Lung (tissue), 12 donors: ENCODE data around the gene BEAN1. TPM values are rescaled to one million over a fixed set of nuclear protein-coding genes. Genes with fewer than 3 reads are reported as not detected.

Experiments used
- ATAC-seq: fragments of 200-7000 bp; cut with Tn5 transposase; one replicate; pipeline ENCODE4 v1.9.1; 2020; ENCODE audit warnings: moderate number of reproducible peaks; ENCODE audit not compliant: insufficient read depth, low FRiP score
- DNase-seq, 3 donors: peaks; one replicate each; pipeline ENCODE4 v3.0.0-alpha.2; 2013 to 2017
- H3K27ac ChIP-seq, 2 donors: one replicate each; pipeline ENCODE4 v1.5.1; 2013; ENCODE audit warnings: mild to moderate bottlenecking in 2 of 2, moderate library complexity in 2 of 2, control low read depth in 1 of 2, inconsistent platforms in 1 of 2, low read depth in 1 of 2, low read length in 1 of 2
- H3K27me3 ChIP-seq, 3 donors: one replicate each; pipeline ENCODE4 v1.5.1; 2013; ENCODE audit warnings: low read length in 2 of 3; ENCODE audit not compliant: control insufficient read depth in 3 of 3, insufficient read depth in 3 of 3
- H3K36me3 ChIP-seq, 4 donors: one replicate each; pipeline ENCODE4 v1.5.1; 2013; ENCODE audit warnings: low read length in 4 of 4, mild to moderate bottlenecking in 1 of 4, moderate library complexity in 1 of 4; ENCODE audit not compliant: control insufficient read depth in 4 of 4, insufficient read depth in 4 of 4
- H3K4me1 ChIP-seq, 5 donors: one replicate each; pipeline ENCODE4 v1.5.1; 2013; ENCODE audit warnings: low read length in 5 of 5, mild to moderate bottlenecking in 2 of 5, moderate library complexity in 1 of 5; ENCODE audit not compliant: control insufficient read depth in 5 of 5, insufficient read depth in 5 of 5
- H3K4me3 ChIP-seq: one replicate; pipeline ENCODE4 v1.5.1; 2013; ENCODE audit warnings: mild to moderate bottlenecking, control low read depth, moderate library complexity
- H3K9ac ChIP-seq, 2 donors: one replicate each; pipeline ENCODE4 v1.5.1; 2013; ENCODE audit warnings: low read length in 2 of 2, control low read depth in 1 of 2; ENCODE audit not compliant: insufficient read depth in 1 of 2
- H3K9me3 ChIP-seq, 4 donors: one replicate each; pipeline ENCODE4 v1.5.1; 2013; ENCODE audit warnings: low read length in 3 of 4, mild to moderate bottlenecking in 1 of 4, moderate library complexity in 1 of 4; ENCODE audit not compliant: control insufficient read depth in 4 of 4, insufficient read depth in 3 of 4
- CTCF ChIP-seq: IDR thresholded peaks from 2 replicates; pipeline ENCODE4 v1.5.1; 2012; ENCODE audit warnings: mild to moderate bottlenecking; ENCODE audit errors: control extremely low read depth, extremely low read depth
- WGBS, 2 donors: extraction: QIAGEN DNeasy Blood & Tissue Kit; methylation state at CpG; one replicate each; pipeline ENCODE4 v1.1.7; 2013; 5-methylcytosine and 5-hydroxymethylcytosine counted together
- polyA plus RNA-seq, 2 donors: library from polyadenylated mRNA; stranded (reverse); fragments of 200-250 nt; gene quantifications; one replicate each; pipeline ENCODE4 v1.2.1, GENCODE V29; 2013
- total RNA-seq, 2 donors: library from RNA; depleted of rRNA in 1 of 2; stranded (reverse); fragments of >200 nt in 1 of 2; gene quantifications; one replicate each; pipeline ENCODE4 v1.2.1, GENCODE V29; 2014 to 2021
- donor health status: control.
- donor health status: control.
- donor health status: Bipolar disorder and iron deficiency.
- donor health status: healthy.
- donor health status: DM: yes; HTN: yes; CAD: no.

The BEAN1 gene
- total and polyA plus RNA-seq, 4 donors = 0.16 to 3.2 (median 0.25) TPM

- TF ChIP-seq CTCF = no peak
- DNase-seq = no peak
- peaks cover 0 to 3% (median 0%) of the 10 kb centered on the region in 4 donors for H3K9me3 ChIP-seq
- no peak overlapping the region for H3K4me3 ChIP-seq
- no peak overlapping the region for H3K27ac ChIP-seq
- no peaks in the 10 kb centered on the region for H3K36me3 ChIP-seq
- no peak overlapping the region for H3K9ac ChIP-seq
- 91 to 97% methylated on average over 3 of the region's 3 CpGs for WGBS, 2 donors
- no peak for ATAC-seq
- no peaks in the 10 kb centered on the region for H3K27me3 ChIP-seq
- H3K4me1 ChIP-seq = peaks cover 0 to 16% (median 0%) of the 10 kb centered on the region in 5 donors
These were observed 47.5 kb upstream of the BEAN1 start for GRCh38 chr16:66379571-66379941.

DNA sequence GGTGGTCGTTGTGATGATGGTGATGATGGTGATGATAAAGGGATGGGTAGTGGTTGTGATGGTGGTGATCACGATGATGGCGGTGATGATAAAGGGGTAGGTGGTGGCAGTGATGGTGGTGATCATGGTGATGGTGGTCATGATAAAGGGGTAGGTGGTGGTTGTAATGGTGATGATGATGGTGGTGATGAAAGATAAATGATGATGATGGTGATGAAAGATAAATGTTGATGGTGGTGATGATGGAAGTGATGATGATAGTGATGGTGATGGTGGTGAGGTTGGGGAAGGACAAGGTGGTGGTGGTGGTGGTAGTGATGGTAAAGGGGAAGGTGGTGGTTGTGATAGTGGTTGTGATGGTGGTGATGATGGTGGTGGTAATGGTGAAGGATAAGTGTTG lies 46.7 kb upstream of the BEAN1 start:
- Histone ChIP-seq H3K4me3 (no peak overlapping the region), H3K36me3 (no peaks in the 10 kb centered on the region), H3K27ac (no peak overlapping the region), H3K9ac (no peak overlapping the region), H3K27me3 (no peaks in the 10 kb centered on the region), H3K4me1 (peaks cover 0 to 16% (median 0%) of the 10 kb centered on the region in 5 donors), H3K9me3 (peaks cover 0 to 3% (median 0%) of the 10 kb centered on the region in 4 donors)
- ATAC-seq (no peak), DNase-seq (no peak)
- no peak for TF ChIP-seq CTCF
- WGBS, 2 donors = 53 to 72% methylated on average over 3 of the region's 3 CpGs

DNA sequence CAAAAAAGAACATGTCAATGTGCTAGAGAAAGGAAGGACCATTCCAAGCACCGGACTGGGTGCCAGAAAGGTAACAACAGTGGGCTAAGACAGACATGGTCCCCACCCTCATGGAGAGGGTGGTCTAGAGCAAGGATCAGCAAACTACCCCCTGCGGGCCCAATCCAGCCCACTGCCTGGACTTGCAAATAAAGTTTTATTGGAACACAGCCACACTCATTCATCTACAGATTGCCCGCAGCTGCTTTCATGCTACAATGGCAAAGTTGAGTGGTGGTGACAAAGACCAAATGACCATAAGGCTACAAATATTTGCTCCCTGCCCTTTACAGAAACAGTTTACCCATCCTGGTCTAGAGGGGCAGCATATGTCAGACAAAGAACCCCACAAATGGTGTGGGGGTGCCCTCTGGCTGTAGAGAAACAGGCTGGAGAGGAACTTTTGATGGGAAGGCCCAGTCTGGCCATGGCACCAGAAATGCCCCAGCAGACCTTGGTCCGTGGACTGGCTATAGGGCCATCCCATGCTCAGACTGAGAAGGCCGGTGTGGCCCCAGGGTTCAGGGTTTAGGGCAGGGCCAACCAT lies 45.4 kb upstream of the BEAN1 start:
- no peaks in the 10 kb centered on the region for H3K36me3 ChIP-seq
- WGBS, 2 donors = 55 to 67% methylated on average over 5 of the region's 5 CpGs
- TF ChIP-seq CTCF = no peak

More for the DNA sequence above, 45.4 kb upstream of the BEAN1 start:
- H3K9ac ChIP-seq = no peak overlapping the region
- no peak overlapping the region for H3K4me3 ChIP-seq
- ATAC-seq = no peak
- no peaks in the 10 kb centered on the region for H3K27me3 ChIP-seq
- H3K27ac ChIP-seq = peak overlapping the region; percentile 54 to 87
- peaks cover 0 to 18% (median 0%) of the 10 kb centered on the region in 5 donors for H3K4me1 ChIP-seq
- H3K9me3 ChIP-seq = peaks cover 0 to 4% (median 0%) of the 10 kb centered on the region in 4 donors
- DNase-seq = no peak
